GM12891 (cell line): ENCODE results near the gene VPS37C.

ENCODE experiments used
- PAX5 ChIP-seq: IDR thresholded peaks from 2 replicates; pipeline ENCODE4 v1.6.1; 2011; ENCODE audit warnings: low read length, moderate library complexity, mild to moderate bottlenecking; ENCODE audit not compliant: insufficient read depth, severe bottlenecking
- POLR2A ChIP-seq: IDR thresholded peaks from 2 replicates; pipeline ENCODE4 v1.6.1; 2011; ENCODE audit warnings: low read depth, low read length, control low read depth
- POLR2AphosphoS5 ChIP-seq: IDR thresholded peaks from 2 replicates; pipeline ENCODE4 v1.6.1; 2011; ENCODE audit warnings: low read depth, low read length, control low read depth
- SPI1 ChIP-seq: IDR thresholded peaks from 2 replicates; pipeline ENCODE4 v1.6.1; 2011; ENCODE audit warnings: low read depth, low read length, control low read depth

GRCh38 chr11:61115498-61116224 is 45.6 kb downstream of the VPS37C start:
- TF ChIP-seq POLR2AphosphoS5 (no peak), POLR2A (no peak), PAX5 (no peak), SPI1 (no peak)
